Transverse colon (tissue), 4 donors: ENCODE data around the gene OXLD1. TPM values are rescaled to one million over a fixed set of nuclear protein-coding genes. Genes with fewer than 3 reads are reported as not detected.

Experiments used
- DNase-seq: peaks from one replicate; pipeline ENCODE4 v3.0.0-alpha.2; 2019
- H3K27ac ChIP-seq, 4 donors: fragments of 200-600 bp; sonication (generic); 2 replicates each; pipeline ENCODE4 v1.5.1; 2016 to 2018; ENCODE audit warnings: inconsistent platforms in 4 of 4
- H3K27me3 ChIP-seq: fragments of 200-600 bp; sonication (generic); 2 replicates; pipeline ENCODE4 v1.5.1; 2017; ENCODE audit warnings: inconsistent platforms
- H3K36me3 ChIP-seq, 4 donors: fragments of 200-600 bp; sonication (generic); 2 replicates each; pipeline ENCODE4 v1.5.1; 2017 to 2019; ENCODE audit warnings: inconsistent platforms in 4 of 4
- H3K4me1 ChIP-seq, 4 donors: fragments of 200-600 bp; sonication (generic); 2 replicates each; pipeline ENCODE4 v1.5.1; 2017 to 2020; ENCODE audit warnings: inconsistent platforms in 4 of 4
- H3K4me3 ChIP-seq, 4 donors: fragments of 200-600 bp; sonication (generic); 1 replicate in 1 of 4; 2 replicates in 3 of 4; pipeline versions ENCODE4 v1.5.1 to v1.6.1; 2017 to 2019; ENCODE audit warnings: inconsistent platforms in 4 of 4
- H3K9me3 ChIP-seq, 2 donors: fragments of 200-600 bp; sonication (generic); 2 replicates each; pipeline ENCODE4 v1.5.1; 2017 to 2019; ENCODE audit warnings: inconsistent platforms in 2 of 2
- EP300 ChIP-seq: sonication (generic); formaldehyde crosslinking; IDR thresholded peaks from one replicate; pipeline ENCODE4 v1.6.1; 2017; ENCODE audit warnings: antibody characterized with exemption, low read depth
- POLR2A ChIP-seq: fragments of 450-650 bp; IDR thresholded peaks from one replicate; pipeline ENCODE4 v1.6.1; 2016; ENCODE audit warnings: antibody characterized with exemption, mild to moderate bottlenecking, moderate library complexity
- POLR2AphosphoS5 ChIP-seq, 3 donors: sonication (generic); formaldehyde crosslinking; IDR thresholded peaks; one replicate each; pipeline ENCODE4 v1.6.1; 2016; ENCODE audit warnings: antibody characterized with exemption in 3 of 3
- WGBS, 2 donors: methylation state at CpG; one replicate each; pipeline ENCODE4 v1.1.5; 2018; ENCODE audit warnings: low coverage in 1 of 2; 5-methylcytosine and 5-hydroxymethylcytosine counted together
- in situ Hi-C, 4 donors: fragments of 200-750 bp; cut with MboI; loops; one replicate each; pipeline versions ENCODE4 v1.15.0 to v1.15.1; 2017; ENCODE audit warnings: low sequenced_read_pairs in 3 of 4, low pct_ligation_motif_present in 1 of 4, low pct_unique_long_range_greater_than_20kb in 1 of 4
- intact Hi-C: fragments of 100-400 bp; cut with DNase I; formaldehyde crosslinking; loops from one replicate; pipeline ENCODE4 v1.15.1; 2023; ENCODE audit warnings: low total_unique reads
- total RNA-seq, 4 donors: library from RNA; depleted of rRNA; stranded (reverse); fragments of >200 nt; gene quantifications; one replicate each; pipeline ENCODE4 v1.1.0, GENCODE V29; 2016
- TF ChIP-seq, protein P1 (sequence below), 5 experiments: fragments of 200-600 bp in 3 of 5; fragments of 450-650 bp in 2 of 5; sonication (generic) in 3 of 5; IDR thresholded peaks; 1 replicate in 2 of 5; 2 replicates in 3 of 5; pipeline ENCODE4 v1.5.1; 2016 to 2017; ENCODE audit warnings: antibody characterized with exemption in 5 of 5, inconsistent platforms in 3 of 5, mild to moderate bottlenecking in 2 of 5, moderate library complexity in 1 of 5

The OXLD1 gene
- total RNA-seq, 4 donors from 2014 or later: 21.4 to 63.6 (median 41.2) TPM

DNA sequence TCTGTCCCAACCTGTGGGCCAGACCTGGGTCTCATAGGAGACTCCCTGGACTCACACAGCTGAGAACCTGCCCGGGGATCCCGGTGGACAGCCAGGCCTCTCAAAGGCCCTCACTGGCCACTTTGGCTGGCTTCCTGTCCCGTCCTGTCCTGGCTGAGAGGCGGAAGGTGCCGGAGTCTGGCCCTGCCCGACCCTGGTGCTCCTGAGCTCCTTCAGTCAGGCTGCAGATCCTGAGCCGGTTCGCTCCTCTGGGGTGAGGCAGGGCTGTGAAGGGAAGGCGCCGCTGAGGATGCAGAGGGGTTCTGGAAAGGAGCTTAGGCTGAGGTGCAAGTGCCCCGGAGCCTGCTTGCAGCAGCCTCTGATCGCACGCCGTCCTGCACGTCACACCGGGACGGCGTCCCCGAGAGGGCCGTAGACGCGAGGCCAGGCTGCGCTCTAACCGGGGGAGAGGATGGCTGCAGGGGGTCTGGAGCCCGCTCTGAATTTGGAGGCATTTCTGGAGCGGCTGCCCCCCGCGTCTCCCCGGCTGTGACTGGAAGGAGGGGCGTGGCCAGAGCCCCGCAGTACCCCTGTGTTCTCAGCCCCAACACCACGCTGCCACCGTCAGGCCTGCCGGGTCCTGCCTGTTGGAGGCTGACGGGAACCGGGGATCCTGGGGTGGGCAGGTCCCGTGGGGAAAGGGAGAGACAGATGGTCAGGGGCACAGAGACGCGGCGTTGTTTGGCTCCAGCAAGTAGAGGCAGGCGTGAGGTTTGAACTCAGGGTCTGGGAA, 21.6 kb upstream of the OXLD1 start:
- TF ChIP-seq EP300: no peak
- TF ChIP-seq, protein P1, sequence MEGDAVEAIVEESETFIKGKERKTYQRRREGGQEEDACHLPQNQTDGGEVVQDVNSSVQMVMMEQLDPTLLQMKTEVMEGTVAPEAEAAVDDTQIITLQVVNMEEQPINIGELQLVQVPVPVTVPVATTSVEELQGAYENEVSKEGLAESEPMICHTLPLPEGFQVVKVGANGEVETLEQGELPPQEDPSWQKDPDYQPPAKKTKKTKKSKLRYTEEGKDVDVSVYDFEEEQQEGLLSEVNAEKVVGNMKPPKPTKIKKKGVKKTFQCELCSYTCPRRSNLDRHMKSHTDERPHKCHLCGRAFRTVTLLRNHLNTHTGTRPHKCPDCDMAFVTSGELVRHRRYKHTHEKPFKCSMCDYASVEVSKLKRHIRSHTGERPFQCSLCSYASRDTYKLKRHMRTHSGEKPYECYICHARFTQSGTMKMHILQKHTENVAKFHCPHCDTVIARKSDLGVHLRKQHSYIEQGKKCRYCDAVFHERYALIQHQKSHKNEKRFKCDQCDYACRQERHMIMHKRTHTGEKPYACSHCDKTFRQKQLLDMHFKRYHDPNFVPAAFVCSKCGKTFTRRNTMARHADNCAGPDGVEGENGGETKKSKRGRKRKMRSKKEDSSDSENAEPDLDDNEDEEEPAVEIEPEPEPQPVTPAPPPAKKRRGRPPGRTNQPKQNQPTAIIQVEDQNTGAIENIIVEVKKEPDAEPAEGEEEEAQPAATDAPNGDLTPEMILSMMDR (IDR thresholded peaks at IDR 0.05): no peak
- TF ChIP-seq POLR2AphosphoS5 (IDR thresholded peaks at IDR 0.05): no peak
- TF ChIP-seq POLR2A: no peak
- Histone ChIP-seq H3K27me3 (no peaks in the 10 kb centered on the region), H3K4me1 (peaks cover 12 to 17% (median 15%) of the 10 kb centered on the region in 4 donors), H3K4me3 (no peak overlapping the region), H3K27ac (no peak overlapping the region), H3K9me3 (no peaks in the 10 kb centered on the region), H3K36me3 (peaks cover 0 to 44% (median 15%) of the 10 kb centered on the region in 4 donors)
- DNase-seq: no peak
- intact Hi-C loops (loop anchor here (2.0 kb wide), 1 partner anchor 49 kb away; no protein-coding TSS in a partner anchor), in situ Hi-C loops (no loop called here)
- 94% methylated on average over 40 of the region's 41 CpGs; no CpG with 5 or more reads in 1 of the 2 donors for WGBS, 2 donors

DNA sequence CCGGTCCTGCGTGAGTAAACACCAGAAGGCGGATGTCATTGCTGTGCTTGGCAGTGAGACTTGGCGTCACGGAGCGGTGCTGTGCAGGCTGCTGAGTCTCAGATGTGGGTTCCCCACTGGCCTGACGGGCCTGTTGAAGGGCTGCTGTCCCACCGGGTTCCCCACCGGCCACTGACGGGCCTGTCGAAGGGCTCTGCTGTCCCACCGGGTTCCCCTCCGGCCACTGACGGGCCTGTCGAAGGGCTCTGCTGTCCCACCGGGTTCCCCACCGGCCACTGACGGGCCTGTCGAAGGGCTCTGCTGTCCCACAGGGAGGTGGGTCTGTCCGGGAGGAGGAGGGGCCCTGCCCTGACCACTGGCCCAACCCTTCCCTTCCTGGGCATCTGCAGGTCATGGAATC, 20.2 kb upstream of the OXLD1 start:
- Histone ChIP-seq H3K9me3 (no peaks in the 10 kb centered on the region), H3K4me1 (peaks cover 19 to 28% (median 21%) of the 10 kb centered on the region in 4 donors), H3K36me3 (peaks cover 0 to 32% (median 8%) of the 10 kb centered on the region in 4 donors), H3K27ac (no peak overlapping the region), H3K27me3 (no peaks in the 10 kb centered on the region), H3K4me3 (no peak overlapping the region)
- intact Hi-C loops: loop anchor here (2.0 kb wide), 1 partner anchor 48 kb away; no protein-coding TSS in a partner anchor
- DNase-seq: no peak
- TF ChIP-seq EP300 (no peak), POLR2A (no peak), POLR2AphosphoS5 (IDR thresholded peaks at IDR 0.05) (no peak)
- TF ChIP-seq, protein P1 (IDR thresholded peaks at IDR 0.05): no peak
- WGBS, 2 donors: 88% methylated on average over 16 of the region's 20 CpGs; no CpG with 5 or more reads in 1 of the 2 donors
- in situ Hi-C loops: no loop called here

DNA sequence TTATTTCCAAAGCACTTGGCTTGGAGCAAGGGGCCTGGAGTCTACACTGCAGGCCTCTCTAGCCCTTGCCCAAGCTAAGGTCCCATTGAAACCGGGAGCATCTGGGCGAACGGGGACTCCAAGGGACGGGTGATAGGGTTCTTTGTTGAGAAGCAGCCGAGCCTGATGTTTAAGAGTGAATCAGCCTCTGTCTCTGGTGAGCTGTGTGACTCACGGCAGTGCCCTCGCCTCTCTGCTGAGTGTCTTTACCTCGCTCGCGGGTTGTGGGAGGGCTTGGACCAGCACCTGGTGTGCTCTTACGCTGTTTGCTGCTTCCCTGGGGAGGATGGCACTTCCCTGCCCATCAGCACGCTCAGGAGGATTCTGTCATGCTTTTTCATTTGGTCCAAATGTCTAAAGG, 18.7 kb upstream of the OXLD1 start:
- H3K27ac ChIP-seq: peak overlapping the region in 2 of 4 donors; percentile 90 to 94
- H3K36me3 ChIP-seq: peaks cover 0 to 20% (median 7%) of the 10 kb centered on the region in 4 donors
- H3K9me3 ChIP-seq: no peaks in the 10 kb centered on the region
- H3K4me1 ChIP-seq: peaks cover 19 to 28% (median 21%) of the 10 kb centered on the region in 4 donors
- no peak for DNase-seq
- H3K4me3 ChIP-seq: peak overlapping the region in 3 of 4 donors; percentile 98 to 99 (median 99)
- in situ Hi-C loops: no loop called here
- intact Hi-C loops: no loop called here
- H3K27me3 ChIP-seq: no peaks in the 10 kb centered on the region
- TF ChIP-seq EP300 (no peak), POLR2AphosphoS5 (IDR thresholded peaks at IDR 0.05) (no peak), POLR2A (no peak)
- TF ChIP-seq, protein P1 (IDR thresholded peaks at IDR 0.05): no peak
- WGBS, 2 donors: 66% methylated on average over 12 of the region's 12 CpGs; no CpG with 5 or more reads in 1 of the 2 donors

DNA sequence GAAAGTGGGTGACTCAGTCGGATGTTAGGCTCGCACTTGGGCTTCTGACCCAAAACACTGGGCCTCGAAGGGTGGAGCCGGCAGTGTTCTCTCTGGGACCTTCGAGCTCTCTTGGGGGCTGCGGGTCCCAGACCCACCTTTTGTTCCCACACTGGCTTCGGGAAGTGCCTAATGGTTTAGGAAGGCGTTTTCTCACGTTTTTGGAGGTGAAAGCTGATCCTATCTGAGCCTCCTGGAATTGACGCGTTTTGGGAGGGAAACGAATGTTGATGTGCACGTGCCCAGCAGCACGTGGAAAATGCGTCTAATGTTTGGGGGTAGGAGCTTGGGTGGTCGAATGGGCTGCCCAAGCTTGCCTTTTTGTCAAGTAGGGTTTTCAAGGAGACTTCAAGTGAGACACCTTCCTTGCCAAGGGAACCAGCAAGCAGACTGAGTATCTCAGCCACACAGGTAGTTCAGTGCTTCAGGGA, 18.1 kb upstream of the OXLD1 start:
- TF ChIP-seq POLR2AphosphoS5 (IDR thresholded peaks at IDR 0.05): no peak
- TF ChIP-seq POLR2A: no peak
- peaks cover 19 to 28% (median 21%) of the 10 kb centered on the region in 4 donors for H3K4me1 ChIP-seq
- peaks cover 0 to 17% (median 4%) of the 10 kb centered on the region in 4 donors for H3K36me3 ChIP-seq
- H3K27me3 ChIP-seq: no peaks in the 10 kb centered on the region
- intact Hi-C loops (no loop called here), in situ Hi-C loops (no loop called here)
- no peaks in the 10 kb centered on the region for H3K9me3 ChIP-seq
- peak overlapping the region; percentile 95 to 99 (median 98) for H3K4me3 ChIP-seq
- WGBS, 2 donors: 3% methylated on average over 16 of the region's 16 CpGs; no CpG with 5 or more reads in 1 of the 2 donors
- H3K27ac ChIP-seq: peak overlapping the region; percentile 79 to 94 (median 92)
- peak; percentile 25 for DNase-seq
